MM.1S (cell line): ENCODE data around the gene OXCT1.

Source experiments
- CTCF ChIP-seq: fragments of 300-600 bp; sonication (generic); IDR thresholded peaks from 2 replicates; pipeline ENCODE4 v1.5.1; 2016; ENCODE audit warnings: antibody characterized with exemption, low read length, mixed read lengths
- EZH2 ChIP-seq: fragments of 300-600 bp; sonication (generic); optimal IDR thresholded peaks from 2 replicates; pipeline ENCODE3; 2017; ENCODE audit warnings: low read depth, mild to moderate bottlenecking, antibody characterized with exemption, low read length, mixed read lengths
- EZH2phosphoT487 ChIP-seq: fragments of 300-600 bp; sonication (generic); IDR thresholded peaks from 2 replicates; pipeline ENCODE4 v1.6.1; 2018; ENCODE audit warnings: antibody characterized with exemption, low read length

GRCh38 chr5:41892031-41892430, 21.8 kb upstream of the OXCT1 start:
- no peak for TF ChIP-seq EZH2
- TF ChIP-seq CTCF = no peak
- TF ChIP-seq EZH2phosphoT487 = no peak
